Pancreas (tissue), 10 donors: ENCODE measurements around the gene PIGZ. TPM values are rescaled to one million over a fixed set of nuclear protein-coding genes. Genes with fewer than 3 reads are reported as not detected.

Source experiments
- ATAC-seq, 4 donors: fragments of 200-7000 bp; cut with Tn5 transposase; one replicate each; pipeline versions ENCODE4 v1.8.0 to v1.9.1; 2020; ENCODE audit warnings: mild to moderate bottlenecking in 4 of 4, moderate library complexity in 4 of 4
- DNase-seq, 6 donors: peaks; one replicate each; pipeline ENCODE4 v3.0.0-alpha.2; 2020
- FAIRE-seq: peaks from 2 replicates; lab custom pipeline; 2012; peaks lifted over from hg19 to GRCh38; lab: Jason Lieb, UNC
- H3K27ac ChIP-seq, 4 donors: fragments of 200-600 bp; sonication (generic); 1 replicate in 3 of 4; 2 replicates in 1 of 4; pipeline versions ENCODE4 v1.5.0 to v1.8.0; 2020
- H3K27me3 ChIP-seq, 4 donors: fragments of 200-600 bp; one replicate each; pipeline ENCODE4 v1.8.0; 2021
- H3K36me3 ChIP-seq, 3 donors: fragments of 200-600 bp; sonication (generic) in 1 of 3; one replicate each; pipeline versions ENCODE4 v1.5.0 to v1.8.0; 2020 to 2021
- H3K4me1 ChIP-seq, 3 donors: fragments of 200-600 bp; one replicate each; pipeline ENCODE4 v1.8.0; 2021
- H3K4me3 ChIP-seq, 4 donors: fragments of 200-600 bp; sonication (generic) in 2 of 4; one replicate each; pipeline versions ENCODE4 v1.5.0 to v1.8.0; 2020 to 2021
- H3K9me3 ChIP-seq, 4 donors: fragments of 200-600 bp; one replicate each; pipeline ENCODE4 v1.8.0; 2021
- WGBS, 2 donors: extraction: QIAGEN DNeasy Blood & Tissue Kit; methylation state at CpG; one replicate each; pipeline ENCODE4 v1.1.7; 2013; 5-methylcytosine and 5-hydroxymethylcytosine counted together
- intact Hi-C, 3 donors: fragments of 100-400 bp; cut with DNase I; formaldehyde crosslinking; loops; one replicate each; pipeline versions ENCODE4 v1.11.1 to v1.14.2; 2022
- polyA plus RNA-seq, 2 donors: library from polyadenylated mRNA; stranded (reverse); fragments of 200-250 nt; gene quantifications; one replicate each; pipeline ENCODE4 v1.2.3, GENCODE V29; 2013
- total RNA-seq, 6 donors: library from RNA; stranded (reverse); fragmentation: NEBNext Ultra II Directional in 4 of 6; extraction: Animal tissue kit (Norgen Biotek cat#: 25700) in 4 of 6; gene quantifications; one replicate each; pipeline versions ENCODE4 v1.2.1 to v1.2.4, GENCODE V29; 2021 to 2023
- TF ChIP-seq, protein P1 (sequence below), 4 donors: fragments of 200-600 bp; sonication (generic) in 3 of 4; IDR thresholded peaks; one replicate each; pipeline versions ENCODE4 v1.5.0 to v1.8.0; 2021; ENCODE audit warnings: antibody characterized with exemption in 4 of 4
- donor health status: healthy with polysubstance abuse.
- donor health status: DM: no; HTN: no; CAD: no; lungs with moderate emphysema.
- donor health status: DM: no; HTN: no; CAD: no.
- donor health status: control.
- donor health status: control.
- donor health status: Bipolar disorder and iron deficiency.
- donor health status: DM: yes; HTN: yes; CAD: no.
- donor health status: DM: no; HTN: no; CAD: no.
- donor health status: DM: no; HTN: no; CAD: no.
- donor health status: DM: yes; HTN: yes; CAD: no.

Gene PIGZ
- total and polyA plus RNA-seq, 8 donors, result 1.3 to 3.8 (median 2.1) TPM

- Histone ChIP-seq H3K4me1 (peaks cover 5 to 18% (median 16%) of the 10 kb centered on the region in 3 donors), H3K4me3 (peak overlapping the region; percentile 75 to 99 (median 88)), H3K27ac (peak overlapping the region; percentile 84 to 93 (median 90)), H3K9me3 (no peaks in the 10 kb centered on the region), H3K36me3 (peaks cover 0 to 7% (median 2%) of the 10 kb centered on the region in 3 donors), H3K27me3 (no peaks in the 10 kb centered on the region)
- ATAC-seq (peak in 3 of 4 donors; percentile 4 to 15 (median 5)), FAIRE-seq (no peak), DNase-seq (peak in 3 of 6 donors; percentile 33 to 78 (median 62))
- TF ChIP-seq, protein P1, sequence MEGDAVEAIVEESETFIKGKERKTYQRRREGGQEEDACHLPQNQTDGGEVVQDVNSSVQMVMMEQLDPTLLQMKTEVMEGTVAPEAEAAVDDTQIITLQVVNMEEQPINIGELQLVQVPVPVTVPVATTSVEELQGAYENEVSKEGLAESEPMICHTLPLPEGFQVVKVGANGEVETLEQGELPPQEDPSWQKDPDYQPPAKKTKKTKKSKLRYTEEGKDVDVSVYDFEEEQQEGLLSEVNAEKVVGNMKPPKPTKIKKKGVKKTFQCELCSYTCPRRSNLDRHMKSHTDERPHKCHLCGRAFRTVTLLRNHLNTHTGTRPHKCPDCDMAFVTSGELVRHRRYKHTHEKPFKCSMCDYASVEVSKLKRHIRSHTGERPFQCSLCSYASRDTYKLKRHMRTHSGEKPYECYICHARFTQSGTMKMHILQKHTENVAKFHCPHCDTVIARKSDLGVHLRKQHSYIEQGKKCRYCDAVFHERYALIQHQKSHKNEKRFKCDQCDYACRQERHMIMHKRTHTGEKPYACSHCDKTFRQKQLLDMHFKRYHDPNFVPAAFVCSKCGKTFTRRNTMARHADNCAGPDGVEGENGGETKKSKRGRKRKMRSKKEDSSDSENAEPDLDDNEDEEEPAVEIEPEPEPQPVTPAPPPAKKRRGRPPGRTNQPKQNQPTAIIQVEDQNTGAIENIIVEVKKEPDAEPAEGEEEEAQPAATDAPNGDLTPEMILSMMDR (IDR thresholded peaks at IDR 0.05), result no peak
- WGBS, 2 donors, result 0% methylated on average over 24 to 25 of the region's 25 CpGs
- intact Hi-C loops, result no loop called here
Measured at GRCh38 chr3:196942915-196943277, 25.7 kb downstream of the PIGZ start.

DNA sequence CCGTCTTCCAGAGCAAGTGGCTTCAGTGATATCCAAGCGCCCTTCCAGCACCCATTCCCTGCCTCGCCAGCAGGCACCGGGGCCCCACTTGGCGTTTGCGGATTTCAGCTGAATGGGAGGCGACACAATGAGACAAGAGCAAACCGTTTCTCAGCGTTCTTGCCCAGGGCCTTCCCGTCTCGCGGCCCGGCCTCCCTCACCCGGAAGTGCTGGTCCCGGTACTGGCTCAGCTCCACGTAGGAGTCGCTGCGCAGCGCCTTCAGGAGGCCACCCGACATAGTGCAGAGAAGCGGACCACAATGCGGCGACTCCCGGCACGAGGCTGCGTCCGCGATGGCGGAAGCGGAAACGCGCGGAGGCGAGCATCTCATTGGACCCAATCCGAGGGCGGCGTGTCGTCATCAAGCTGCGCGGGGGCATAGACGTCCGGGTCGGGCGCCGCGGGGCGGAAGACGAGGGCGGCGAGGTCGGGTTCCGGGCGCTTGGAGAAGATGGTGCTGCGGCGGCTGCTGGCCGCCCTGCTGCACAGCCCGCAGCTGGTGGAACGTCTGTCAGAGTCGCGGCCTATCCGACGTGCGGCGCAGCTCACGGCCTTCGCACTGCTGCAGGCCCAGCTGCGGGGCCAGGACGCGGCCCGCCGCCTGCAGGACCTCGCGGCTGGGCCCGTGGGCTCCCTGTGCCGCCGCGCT, 26.3 kb downstream of the PIGZ start, which contains the start of gene NCBP2:
Gene NCBP2, minus strand, starts transcription at position 303 of the 689 bp plus-strand sequence. Its CDS starts 25 bp downstream, at position 278.
- peak; percentile 95 to 98 (median 96) for ATAC-seq
- Histone ChIP-seq H3K4me1 (peaks cover 5 to 18% (median 16%) of the 10 kb centered on the region in 3 donors), H3K27me3 (no peaks in the 10 kb centered on the region), H3K9me3 (no peaks in the 10 kb centered on the region), H3K36me3 (peaks cover 3 to 12% (median 5%) of the 10 kb centered on the region in 3 donors), H3K4me3 (peak within 1 kb of the TSS; percentile 75 to 99 (median 88)), H3K27ac (peak within 1 kb of the TSS; percentile 84 to 93 (median 90))
- intact Hi-C loops, result no loop called here
- 0% methylated on average over 72 to 77 of the region's 77 CpGs for WGBS, 2 donors
- FAIRE-seq, result no peak
- DNase-seq, result peak; percentile 97 to 100 (median 99)
- TF ChIP-seq, protein P1 (IDR thresholded peaks at IDR 0.05), result peak; percentile 38 to 56 (median 40)

GRCh38 chr3:196941729-196942225, 26.9 kb downstream of the PIGZ start:
- Histone ChIP-seq H3K4me3 (peak overlapping the region; percentile 75 to 99 (median 88)), H3K4me1 (peaks cover 5 to 18% (median 16%) of the 10 kb centered on the region in 3 donors), H3K27ac (peak overlapping the region; percentile 84 to 93 (median 90)), H3K36me3 (peaks cover 3 to 18% (median 9%) of the 10 kb centered on the region in 3 donors), H3K27me3 (no peaks in the 10 kb centered on the region), H3K9me3 (no peaks in the 10 kb centered on the region)
- no peak for FAIRE-seq
- WGBS, 2 donors, result 0% methylated on average over 29 to 31 of the region's 31 CpGs
- intact Hi-C loops, result no loop called here
- TF ChIP-seq, protein P1 (IDR thresholded peaks at IDR 0.05), result no peak
- DNase-seq, result peak in 3 of 6 donors; percentile 43 to 68 (median 54)
- ATAC-seq, result peak; percentile 47 to 71 (median 66)

DNA sequence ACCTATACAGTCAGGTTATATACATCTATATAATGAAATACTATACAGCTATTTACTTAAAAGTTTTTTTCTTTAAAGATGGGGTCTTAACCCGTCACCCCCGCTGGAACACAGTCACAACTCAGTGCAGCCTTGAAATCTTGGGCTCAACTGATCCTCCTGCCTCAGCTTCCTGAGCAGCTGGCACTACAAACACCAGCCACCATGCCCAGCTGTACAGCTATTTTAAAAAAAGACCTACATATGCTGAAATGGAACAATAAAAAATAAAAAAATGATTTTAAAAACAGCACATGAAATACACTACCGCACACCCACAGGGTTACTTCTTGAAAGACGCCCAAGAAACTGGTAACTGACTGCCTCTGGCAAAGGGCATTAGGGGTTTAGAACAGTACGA, 30.1 kb downstream of the PIGZ start:
- ATAC-seq, result no peak
- no peak for DNase-seq
- Histone ChIP-seq H3K27ac (no peak overlapping the region), H3K36me3 (peaks cover 3 to 38% (median 21%) of the 10 kb centered on the region in 3 donors), H3K27me3 (no peaks in the 10 kb centered on the region), H3K9me3 (no peaks in the 10 kb centered on the region), H3K4me3 (no peak overlapping the region), H3K4me1 (peaks cover 5 to 15% (median 13%) of the 10 kb centered on the region in 3 donors)
- WGBS, 2 donors, result 91 to 96% methylated on average over 5 of the region's 5 CpGs
- intact Hi-C loops, result no loop called here
- TF ChIP-seq, protein P1 (IDR thresholded peaks at IDR 0.05), result no peak
- FAIRE-seq, result no peak
